Karpas-422 (cell line): Measurements from ENCODE around the gene SMPD1. TPM values are rescaled to one million over a fixed set of nuclear protein-coding genes. Genes with fewer than 3 reads are reported as not detected.

Source experiments
- DNase-seq: peaks from one replicate; pipeline ENCODE4 v3.0.0-alpha.2; 2015
- H2AFZ ChIP-seq: fragments of 200-600 bp; sonication (generic); 2 replicates; pipeline ENCODE4 v1.6.1; 2014; ENCODE audit warnings: antibody characterized with exemption, low read length, mixed read lengths
- H3K27ac ChIP-seq: fragments of 200-600 bp; sonication (generic); 2 replicates; pipeline ENCODE4 v1.5.1; 2014; ENCODE audit warnings: mild to moderate bottlenecking, low read length, moderate library complexity
- H3K27me3 ChIP-seq: fragments of 200-600 bp; sonication (generic); 2 replicates; pipeline ENCODE4 v1.6.1; 2014; ENCODE audit warnings: low read length, mixed read lengths
- H3K36me3 ChIP-seq: fragments of 200-600 bp; sonication (generic); 2 replicates; pipeline ENCODE4 v1.6.1; 2014; ENCODE audit warnings: low read length, mixed read lengths; ENCODE audit not compliant: insufficient read depth
- H3K4me1 ChIP-seq: fragments of 200-600 bp; sonication (generic); 2 replicates; pipeline ENCODE4 v1.6.1; 2014; ENCODE audit warnings: mild to moderate bottlenecking, low read length, mixed read lengths
- H3K4me2 ChIP-seq: fragments of 200-600 bp; sonication (generic); 2 replicates; pipeline ENCODE4 v1.6.1; 2014; ENCODE audit warnings: low read length, low read depth, mild to moderate bottlenecking; ENCODE audit not compliant: poor library complexity, severe bottlenecking
- H3K4me3 ChIP-seq: fragments of 200-600 bp; sonication (generic); 2 replicates; pipeline ENCODE4 v1.5.1; 2014; ENCODE audit warnings: mild to moderate bottlenecking, antibody characterized with exemption, low read length, mixed read lengths
- H3K79me2 ChIP-seq: fragments of 200-600 bp; sonication (generic); 2 replicates; pipeline ENCODE4 v1.6.1; 2014; ENCODE audit warnings: mild to moderate bottlenecking, low read length, mixed read lengths
- H3K9ac ChIP-seq: fragments of 200-600 bp; sonication (generic); 2 replicates; pipeline ENCODE4 v1.6.0; 2014; ENCODE audit warnings: low read length
- H3K9me2 ChIP-seq: fragments of 200-600 bp; sonication (generic), shearing (Covaris generic); replicated peaks from 2 replicates; pipeline ENCODE4 v1.6.0; 2014; ENCODE audit warnings: mild to moderate bottlenecking, low read length, moderate library complexity; ENCODE audit not compliant: insufficient read depth
- H3K9me3 ChIP-seq: fragments of 300-700, 200-600 bp; sonication (generic); 2 replicates; pipeline ENCODE4 v1.6.1; 2014; ENCODE audit warnings: low read length, mixed read lengths
- H4K20me1 ChIP-seq: fragments of 200-600 bp; sonication (generic); 2 replicates; pipeline ENCODE4 v1.6.1; 2014; ENCODE audit warnings: mild to moderate bottlenecking, antibody characterized with exemption, low read length, low read depth; ENCODE audit not compliant: insufficient read depth
- total RNA-seq: library from RNA; depleted of rRNA; stranded (reverse); fragments of >200 nt; shearing (Covaris generic); gene quantifications from 2 replicates; pipeline ENCODE4 v1.2.3, GENCODE V29; 2014; ENCODE audit warnings: low replicate concordance

Gene SMPD1
- total RNA-seq, 1 experiment from 2014 or later: 2.3 TPM

DNA sequence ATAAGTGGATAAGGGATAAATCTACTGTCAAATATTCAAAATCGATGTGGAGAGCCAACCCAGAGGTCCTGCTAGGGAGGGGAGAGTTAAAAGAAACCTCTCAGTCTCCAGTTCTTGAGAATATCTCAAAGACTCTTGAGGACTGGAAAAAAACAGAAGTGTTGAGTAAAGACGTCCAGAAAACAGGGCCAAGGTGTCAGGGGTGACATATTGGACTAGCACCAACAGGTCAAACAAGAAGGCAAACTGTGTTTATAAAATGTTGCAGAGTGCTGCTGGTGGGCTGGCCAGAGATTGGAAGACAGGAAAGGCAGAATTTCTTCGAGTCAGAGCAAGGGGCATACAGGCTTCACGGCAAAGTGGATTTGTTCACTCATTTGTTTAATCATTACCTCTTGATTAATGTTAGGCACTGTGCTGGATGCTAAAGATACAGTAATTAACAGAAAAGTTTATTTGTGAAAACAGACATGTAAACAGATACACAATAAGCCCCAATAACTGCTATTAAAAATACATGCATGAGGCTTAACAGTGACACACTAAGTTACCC is 33.7 kb upstream of the SMPD1 start:
- Histone ChIP-seq H3K79me2 (no peaks in the 10 kb centered on the region), H3K9ac (no peak overlapping the region), H3K27ac (no peak overlapping the region), H3K9me3 (no peaks in the 10 kb centered on the region), H3K4me3 (no peak overlapping the region), H2AFZ (no peak overlapping the region), H3K36me3 (no peaks in the 10 kb centered on the region), H3K27me3 (no peaks in the 10 kb centered on the region), H3K4me2 (no peak overlapping the region), H4K20me1 (no peaks in the 10 kb centered on the region), H3K9me2 (no peaks in the 10 kb centered on the region), H3K4me1 (no peaks in the 10 kb centered on the region)
- no peak for DNase-seq

- H3K27ac ChIP-seq: no peak overlapping the region
- H3K4me1 ChIP-seq: no peaks in the 10 kb centered on the region
- no peaks in the 10 kb centered on the region for H3K79me2 ChIP-seq
- no peaks in the 10 kb centered on the region for H3K27me3 ChIP-seq
- H2AFZ ChIP-seq: no peak overlapping the region
- no peak overlapping the region for H3K9ac ChIP-seq
- H3K9me3 ChIP-seq: no peaks in the 10 kb centered on the region
- no peak for DNase-seq
- no peak overlapping the region for H3K4me3 ChIP-seq
- no peak overlapping the region for H3K4me2 ChIP-seq
- no peaks in the 10 kb centered on the region for H3K9me2 ChIP-seq
- H4K20me1 ChIP-seq: no peaks in the 10 kb centered on the region
- no peaks in the 10 kb centered on the region for H3K36me3 ChIP-seq
Measured at GRCh38 chr11:6357222-6357621, 33.1 kb upstream of the SMPD1 start.

- Histone ChIP-seq H3K4me1 (no peaks in the 10 kb centered on the region), H3K79me2 (no peaks in the 10 kb centered on the region), H3K9me3 (no peaks in the 10 kb centered on the region), H3K4me3 (no peak overlapping the region), H3K9ac (no peak overlapping the region), H4K20me1 (no peaks in the 10 kb centered on the region), H3K36me3 (no peaks in the 10 kb centered on the region), H3K27ac (no peak overlapping the region), H2AFZ (no peak overlapping the region), H3K9me2 (no peaks in the 10 kb centered on the region), H3K27me3 (no peaks in the 10 kb centered on the region), H3K4me2 (no peak overlapping the region)
- no peak for DNase-seq
Measured at GRCh38 chr11:6360183-6360582, 30.1 kb upstream of the SMPD1 start.

DNA sequence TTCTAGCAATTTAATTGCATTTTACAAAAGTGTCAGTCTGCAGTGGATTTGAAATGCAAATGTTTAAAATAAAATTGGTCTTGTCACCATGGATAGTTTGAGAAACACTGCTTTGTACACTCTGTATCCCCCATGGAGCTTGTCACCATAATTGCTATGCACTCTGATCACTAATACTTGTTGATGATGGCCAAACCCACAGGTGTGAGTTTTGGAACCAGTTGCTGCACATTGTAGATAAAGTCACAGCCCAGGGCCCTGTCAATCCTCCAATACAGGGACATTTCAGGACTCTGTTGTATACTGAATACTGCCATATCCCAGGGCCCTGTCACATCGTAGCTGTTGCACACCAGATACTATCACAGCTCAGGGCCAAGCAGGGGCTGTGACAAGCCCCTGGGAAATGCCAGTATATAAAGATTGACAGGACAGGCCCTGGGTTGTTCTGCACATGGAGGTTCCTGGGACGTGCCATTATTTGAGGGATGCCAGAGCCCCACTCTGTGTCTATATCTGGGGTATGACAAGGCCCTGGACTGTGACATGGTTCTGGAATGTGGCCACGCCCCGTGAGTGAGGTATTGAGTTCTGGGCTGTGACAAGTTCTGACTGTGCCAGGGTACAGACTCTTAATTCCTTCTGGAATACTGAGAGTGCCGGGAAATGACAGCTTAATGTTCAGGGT is 27.9 kb upstream of the SMPD1 start:
- Histone ChIP-seq H4K20me1 (no peaks in the 10 kb centered on the region), H3K27ac (no peak overlapping the region), H3K27me3 (no peaks in the 10 kb centered on the region), H3K9me3 (no peaks in the 10 kb centered on the region), H3K79me2 (no peaks in the 10 kb centered on the region), H2AFZ (no peak overlapping the region), H3K4me1 (no peaks in the 10 kb centered on the region), H3K36me3 (no peaks in the 10 kb centered on the region), H3K4me3 (no peak overlapping the region), H3K9me2 (no peaks in the 10 kb centered on the region), H3K4me2 (no peak overlapping the region), H3K9ac (no peak overlapping the region)
- no peak for DNase-seq

DNA sequence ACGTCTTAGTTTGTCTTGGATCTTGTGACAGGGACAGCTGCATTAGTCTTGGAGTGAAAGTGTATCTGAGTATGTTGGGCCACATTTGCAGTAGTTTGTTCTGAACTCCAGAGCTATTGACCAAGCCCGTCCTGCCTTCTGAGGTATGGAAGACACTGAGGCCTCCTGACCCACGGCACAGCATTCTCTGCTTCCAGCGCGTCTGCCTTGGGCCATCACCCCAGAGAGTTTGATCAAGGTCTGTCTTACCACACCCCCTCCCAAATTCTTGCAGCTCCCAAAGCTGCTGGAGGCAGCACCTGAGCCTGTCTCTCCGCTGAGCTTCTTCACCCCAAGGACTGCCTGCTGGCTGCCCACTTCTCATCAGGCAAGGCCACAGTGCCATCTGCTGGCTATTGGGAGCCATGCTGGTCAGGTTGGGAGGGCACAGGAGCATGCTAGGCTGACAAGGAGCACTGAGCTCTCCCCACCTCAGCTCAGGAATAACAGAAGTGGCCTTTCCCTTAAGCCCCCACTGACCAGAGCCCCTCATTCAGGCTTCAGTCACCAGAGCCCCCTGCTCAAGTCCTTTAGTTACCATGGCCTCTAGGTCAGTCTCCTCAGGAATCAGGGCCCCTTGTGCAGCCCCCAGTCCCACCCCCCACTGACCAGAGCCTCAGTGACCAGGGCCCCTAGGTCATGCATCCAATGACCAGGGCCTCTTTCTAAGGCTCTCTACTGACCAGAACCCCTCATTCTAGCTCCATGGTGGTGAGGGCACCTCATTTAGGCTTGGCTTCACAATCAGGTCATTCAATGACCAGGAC is 27.2 kb upstream of the SMPD1 start:
- Histone ChIP-seq H3K79me2 (no peaks in the 10 kb centered on the region), H4K20me1 (no peaks in the 10 kb centered on the region), H3K9me2 (no peaks in the 10 kb centered on the region), H3K27ac (no peak overlapping the region), H3K4me2 (no peak overlapping the region), H2AFZ (no peak overlapping the region), H3K9ac (no peak overlapping the region), H3K27me3 (no peaks in the 10 kb centered on the region), H3K9me3 (no peaks in the 10 kb centered on the region), H3K4me1 (no peaks in the 10 kb centered on the region), H3K36me3 (no peaks in the 10 kb centered on the region), H3K4me3 (no peak overlapping the region)
- DNase-seq: peak; percentile 88

DNA sequence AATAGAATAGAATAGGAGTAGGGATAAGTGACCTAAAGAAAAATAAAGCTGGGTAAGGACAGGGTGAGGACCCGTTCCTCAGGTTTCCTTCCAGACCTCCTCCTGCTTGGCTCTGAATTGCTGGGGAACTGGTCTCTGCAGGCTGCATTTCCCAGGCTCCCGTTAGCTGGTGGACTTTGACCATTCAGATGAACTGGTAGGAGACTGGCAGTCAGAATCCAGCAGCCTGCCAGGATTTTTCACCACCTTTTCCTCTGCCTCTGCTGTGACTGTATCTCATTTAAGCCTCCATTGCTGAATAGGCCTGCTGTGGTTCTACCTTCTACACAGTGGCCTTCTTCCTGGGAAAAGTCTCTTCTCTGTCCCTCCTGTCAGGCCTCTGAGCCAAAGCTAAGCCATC is 24.6 kb upstream of the SMPD1 start:
- no peak for DNase-seq
- Histone ChIP-seq H3K4me2 (no peak overlapping the region), H3K9me2 (no peaks in the 10 kb centered on the region), H2AFZ (no peak overlapping the region), H3K9me3 (no peaks in the 10 kb centered on the region), H3K4me3 (no peak overlapping the region), H4K20me1 (no peaks in the 10 kb centered on the region), H3K27ac (no peak overlapping the region), H3K27me3 (no peaks in the 10 kb centered on the region), H3K36me3 (no peaks in the 10 kb centered on the region), H3K79me2 (no peaks in the 10 kb centered on the region), H3K4me1 (no peaks in the 10 kb centered on the region), H3K9ac (no peak overlapping the region)

DNA sequence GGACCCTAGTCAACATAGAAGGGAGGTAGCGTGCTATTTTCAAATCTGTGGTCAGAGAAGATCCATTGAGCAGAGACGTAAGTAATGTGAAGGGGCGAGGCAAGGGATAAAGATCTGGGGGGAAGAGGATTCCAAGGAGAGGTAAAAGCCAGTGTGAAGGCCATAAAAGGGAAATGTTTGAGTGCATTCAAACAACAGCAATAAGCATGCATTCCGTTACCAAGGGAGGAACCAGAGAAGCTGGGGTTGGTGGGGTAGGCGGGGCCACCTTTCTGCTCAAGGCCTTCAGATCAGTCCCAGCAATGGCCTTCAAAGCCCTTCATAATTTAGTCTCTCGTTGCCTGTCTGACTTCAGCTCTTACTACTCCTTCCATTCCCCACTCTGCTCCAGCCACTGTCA is 18.4 kb upstream of the SMPD1 start:
- Histone ChIP-seq H3K4me2 (no peak overlapping the region), H3K4me1 (no peaks in the 10 kb centered on the region)

GRCh38 chr11:6377902-6378639 is 12.2 kb upstream of the SMPD1 start:
- DNase-seq: no peak
- no peak overlapping the region for H3K27ac ChIP-seq
- no peaks in the 10 kb centered on the region for H3K9me2 ChIP-seq
- no peak overlapping the region for H3K4me2 ChIP-seq
- H3K4me3 ChIP-seq: no peak overlapping the region
- no peaks in the 10 kb centered on the region for H3K36me3 ChIP-seq
- H3K9ac ChIP-seq: no peak overlapping the region
- H3K27me3 ChIP-seq: no peaks in the 10 kb centered on the region
- H3K9me3 ChIP-seq: no peaks in the 10 kb centered on the region
- no peaks in the 10 kb centered on the region for H3K79me2 ChIP-seq
- H3K4me1 ChIP-seq: no peaks in the 10 kb centered on the region
- no peak overlapping the region for H2AFZ ChIP-seq
- no peaks in the 10 kb centered on the region for H4K20me1 ChIP-seq

More for the DNA sequence above, 18.4 kb upstream of the SMPD1 start:
- Histone ChIP-seq H3K9me2 (no peaks in the 10 kb centered on the region), H4K20me1 (no peaks in the 10 kb centered on the region), H3K79me2 (no peaks in the 10 kb centered on the region), H3K9me3 (no peaks in the 10 kb centered on the region), H3K27ac (no peak overlapping the region), H2AFZ (no peak overlapping the region), H3K27me3 (no peaks in the 10 kb centered on the region), H3K4me3 (no peak overlapping the region), H3K9ac (no peak overlapping the region), H3K36me3 (no peaks in the 10 kb centered on the region)
- no peak for DNase-seq
